H9 (cell line): Measurements from ENCODE around the gene RASA3. TPM values are rescaled to one million over a fixed set of nuclear protein-coding genes. Genes with fewer than 3 reads are reported as not detected.

ENCODE experiments used
- DNase-seq: peaks from one replicate; pipeline ENCODE4 v3.0.0-alpha.2; 2017
- H2AFZ ChIP-seq: one replicate; pipeline ENCODE4 v1.6.1; 2013; ENCODE audit warnings: mild to moderate bottlenecking, low read length, control low read depth, moderate library complexity
- H2AK5ac ChIP-seq: 2 replicates; pipeline ENCODE4 v1.6.1; 2013; ENCODE audit warnings: low read length, control low read depth, mixed read lengths; ENCODE audit not compliant: insufficient read length
- H2BK120ac ChIP-seq: one replicate; pipeline ENCODE4 v1.6.1; 2013; ENCODE audit warnings: low read depth, mild to moderate bottlenecking, low read length, control low read depth, inconsistent platforms; ENCODE audit not compliant: poor library complexity, severe bottlenecking
- H2BK12ac ChIP-seq: 2 replicates; pipeline ENCODE4 v1.6.1; 2013; ENCODE audit warnings: low read length, control low read depth, mixed read lengths, low read depth; ENCODE audit not compliant: insufficient read length
- H2BK15ac ChIP-seq: 2 replicates; pipeline ENCODE4 v1.6.1; 2013; ENCODE audit warnings: low read depth, low read length, control low read depth
- H2BK20ac ChIP-seq: one replicate; pipeline ENCODE4 v1.6.1; 2013; ENCODE audit warnings: low read depth, mild to moderate bottlenecking, low read length, control low read depth, inconsistent platforms; ENCODE audit not compliant: poor library complexity, severe bottlenecking
- H2BK5ac ChIP-seq: 2 replicates; pipeline ENCODE4 v1.6.1; 2013; ENCODE audit warnings: low read length, control low read depth, mixed read lengths; ENCODE audit not compliant: insufficient read length
- H3K14ac ChIP-seq: 2 replicates; pipeline ENCODE4 v1.6.1; 2013; ENCODE audit warnings: low read length, control low read depth; ENCODE audit not compliant: insufficient read depth
- H3K18ac ChIP-seq: 2 replicates; pipeline ENCODE4 v1.6.1; 2013; ENCODE audit warnings: low read depth, mild to moderate bottlenecking, mixed read lengths, low read length, control low read depth; ENCODE audit not compliant: insufficient read length
- H3K23ac ChIP-seq: 2 replicates; pipeline ENCODE4 v1.6.1; 2013; ENCODE audit warnings: low read length, control low read depth, mixed read lengths, low read depth; ENCODE audit not compliant: insufficient read length
- H3K23me2 ChIP-seq: 2 replicates; pipeline ENCODE4 v1.6.1; 2013; ENCODE audit warnings: low read depth, mild to moderate bottlenecking, mixed read lengths, low read length, control low read depth; ENCODE audit not compliant: insufficient read length, poor library complexity, severe bottlenecking
- H3K27ac ChIP-seq: 2 replicates; pipeline ENCODE4 v1.5.1; 2013; ENCODE audit warnings: low read length, control low read depth, mixed read lengths, low read depth; ENCODE audit not compliant: insufficient read length
- H3K27me3 ChIP-seq: 2 replicates; pipeline ENCODE4 v1.6.1; 2013; ENCODE audit warnings: low read length, control low read depth, inconsistent platforms; ENCODE audit not compliant: insufficient read depth
- H3K4ac ChIP-seq: 2 replicates; pipeline ENCODE4 v1.6.1; 2013; ENCODE audit warnings: low read depth, mild to moderate bottlenecking, control low read depth, inconsistent platforms, low read length, moderate library complexity
- H3K4me1 ChIP-seq: 2 replicates; pipeline ENCODE4 v1.6.1; 2013; ENCODE audit warnings: low read length, control low read depth, inconsistent platforms; ENCODE audit not compliant: insufficient read depth
- H3K4me2 ChIP-seq: 2 replicates; pipeline ENCODE4 v1.6.1; 2013; ENCODE audit warnings: low read length, control low read depth, mixed read lengths; ENCODE audit not compliant: insufficient read length, insufficient read depth
- H3K56ac ChIP-seq: 2 replicates; pipeline ENCODE4 v1.6.1; 2013; ENCODE audit warnings: low read depth, mild to moderate bottlenecking, mixed read lengths, low read length, control low read depth; ENCODE audit not compliant: insufficient read length
- H3K79me1 ChIP-seq: 2 replicates; pipeline ENCODE4 v1.6.1; 2013; ENCODE audit warnings: low read depth, mild to moderate bottlenecking, moderate library complexity, low read length, control low read depth, inconsistent platforms; ENCODE audit not compliant: insufficient read depth, poor library complexity, severe bottlenecking
- H3K79me2 ChIP-seq: 2 replicates; pipeline ENCODE4 v1.6.1; 2013; ENCODE audit warnings: low read length, control low read depth, inconsistent platforms; ENCODE audit not compliant: insufficient read depth
- H3K9ac ChIP-seq: 2 replicates; pipeline ENCODE4 v1.6.1; 2013; ENCODE audit warnings: low read length, control low read depth, mixed read lengths; ENCODE audit not compliant: insufficient read length; ENCODE audit errors: extremely low read depth
- H3K9me3 ChIP-seq: one replicate; pipeline ENCODE4 v1.6.1; 2013; ENCODE audit warnings: low read depth, low read length, inconsistent platforms; ENCODE audit not compliant: control insufficient read depth
- H3T11ph ChIP-seq: one replicate; pipeline ENCODE4 v1.6.1; 2013; ENCODE audit warnings: mild to moderate bottlenecking, low read length, control low read depth, inconsistent platforms
- H4K20me1 ChIP-seq: one replicate; pipeline ENCODE4 v1.6.1; 2013; ENCODE audit not compliant: control insufficient read depth, insufficient read length, insufficient read depth
- H4K5ac ChIP-seq: 2 replicates; pipeline ENCODE4 v1.6.1; 2013; ENCODE audit warnings: low read depth, mild to moderate bottlenecking, mixed read lengths, low read length, control low read depth; ENCODE audit not compliant: insufficient read length
- H4K8ac ChIP-seq: replicated peaks from 2 replicates; pipeline ENCODE4 v1.6.1; 2013; ENCODE audit warnings: low read length, control low read depth, mixed read lengths, low read depth; ENCODE audit not compliant: insufficient read length
- H4K91ac ChIP-seq: 2 replicates; pipeline ENCODE4 v1.6.1; 2013; ENCODE audit warnings: low read depth, mild to moderate bottlenecking, moderate library complexity, mixed read lengths, low read length, control low read depth; ENCODE audit not compliant: insufficient read length
- H3K27ac Mint-ChIP-seq, 3 experiments: 2 replicates in 2 of 3; 3 replicates in 1 of 3; pipeline ENCODE4 v1.8.0; 2020 to 2021; ENCODE audit warnings: mixed read lengths in 3 of 3, mild to moderate bottlenecking in 1 of 3, moderate library complexity in 1 of 3
- H3K27me3 Mint-ChIP-seq: 2 replicates; pipeline ENCODE4 v1.8.0; 2021; ENCODE audit warnings: low read depth, mild to moderate bottlenecking, moderate library complexity, mixed read lengths
- H3K36me3 Mint-ChIP-seq, 3 experiments: 2 replicates in 2 of 3; 3 replicates in 1 of 3; pipeline ENCODE4 v1.8.0; 2020 to 2021; ENCODE audit warnings: low read depth in 3 of 3, mixed read lengths in 3 of 3; ENCODE audit not compliant: insufficient read depth in 1 of 3
- H3K4me1 Mint-ChIP-seq, 2 experiments: 2 replicates each; pipeline ENCODE4 v1.8.0; 2020; ENCODE audit warnings: mixed read lengths in 2 of 2
- H3K4me3 Mint-ChIP-seq, 2 experiments: 2 replicates in 1 of 2; 3 replicates in 1 of 2; pipeline ENCODE4 v1.8.0; 2020 to 2021; ENCODE audit warnings: mild to moderate bottlenecking in 2 of 2, mixed read lengths in 2 of 2, moderate library complexity in 1 of 2
- H3K9me3 Mint-ChIP-seq, 2 experiments: 2 replicates in 1 of 2; 3 replicates in 1 of 2; pipeline ENCODE4 v1.8.0; 2020; ENCODE audit warnings: mild to moderate bottlenecking in 2 of 2, mixed read lengths in 2 of 2, moderate library complexity in 1 of 2
- WGBS: extraction: QIAGEN DNeasy Blood & Tissue Kit; methylation state at CpG from one replicate; pipeline ENCODE4 v1.1.7; 2013; ENCODE audit warnings: missing lambda C conversion rate, low lambda C conversion rate, mixed read lengths; ENCODE audit not compliant: insufficient read length; ENCODE audit errors: extremely low coverage; 5-methylcytosine and 5-hydroxymethylcytosine counted together
- total RNA-seq: library from RNA; stranded (reverse); gene quantifications from 2 replicates; pipeline ENCODE4 v1.2.1, GENCODE V29; 2021
- TF ChIP-seq, protein P1 (sequence below): fragments of 200-600 bp; sonication (generic); conservative IDR thresholded peaks from 3 replicates; pipeline ENCODE4 v1.8.0; 2021; ENCODE audit warnings: antibody characterized with exemption, mild to moderate bottlenecking

Gene RASA3
- total RNA-seq, 1 experiment from 2014 or later, result 12.3 TPM

- TF ChIP-seq, protein P1, sequence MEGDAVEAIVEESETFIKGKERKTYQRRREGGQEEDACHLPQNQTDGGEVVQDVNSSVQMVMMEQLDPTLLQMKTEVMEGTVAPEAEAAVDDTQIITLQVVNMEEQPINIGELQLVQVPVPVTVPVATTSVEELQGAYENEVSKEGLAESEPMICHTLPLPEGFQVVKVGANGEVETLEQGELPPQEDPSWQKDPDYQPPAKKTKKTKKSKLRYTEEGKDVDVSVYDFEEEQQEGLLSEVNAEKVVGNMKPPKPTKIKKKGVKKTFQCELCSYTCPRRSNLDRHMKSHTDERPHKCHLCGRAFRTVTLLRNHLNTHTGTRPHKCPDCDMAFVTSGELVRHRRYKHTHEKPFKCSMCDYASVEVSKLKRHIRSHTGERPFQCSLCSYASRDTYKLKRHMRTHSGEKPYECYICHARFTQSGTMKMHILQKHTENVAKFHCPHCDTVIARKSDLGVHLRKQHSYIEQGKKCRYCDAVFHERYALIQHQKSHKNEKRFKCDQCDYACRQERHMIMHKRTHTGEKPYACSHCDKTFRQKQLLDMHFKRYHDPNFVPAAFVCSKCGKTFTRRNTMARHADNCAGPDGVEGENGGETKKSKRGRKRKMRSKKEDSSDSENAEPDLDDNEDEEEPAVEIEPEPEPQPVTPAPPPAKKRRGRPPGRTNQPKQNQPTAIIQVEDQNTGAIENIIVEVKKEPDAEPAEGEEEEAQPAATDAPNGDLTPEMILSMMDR, result no peak
- no peak overlapping the region for H3K4me3 Mint-ChIP-seq
- no CpG with 5 or more reads among the region's 26 CpGs for WGBS
- Histone ChIP-seq H3K18ac (no peak overlapping the region), H3K27ac (no peak overlapping the region), H3K79me1 (no peaks in the 10 kb centered on the region), H2BK5ac (no peak overlapping the region), H3K79me2 (no peaks in the 10 kb centered on the region), H3K14ac (no peak overlapping the region), H3K9me3 (no peaks in the 10 kb centered on the region), H4K91ac (no peak overlapping the region), H3K4me1 (no peaks in the 10 kb centered on the region), H3K9ac (no peak overlapping the region), H2AK5ac (no peak overlapping the region), H2BK20ac (no peak overlapping the region), H4K20me1 (no peaks in the 10 kb centered on the region), H2BK120ac (no peak overlapping the region), H3K27me3 (no peaks in the 10 kb centered on the region), H3K4me2 (no peak overlapping the region), H2AFZ (no peak overlapping the region), H4K8ac (no peak overlapping the region), H4K5ac (no peak overlapping the region), H3K4ac (no peak overlapping the region), H3T11ph (no peak overlapping the region), H3K23me2 (no peaks in the 10 kb centered on the region), H3K23ac (no peak overlapping the region), H3K56ac (no peak overlapping the region), H2BK12ac (no peak overlapping the region), H2BK15ac (no peak overlapping the region)
- no peaks in the 10 kb centered on the region for H3K36me3 Mint-ChIP-seq
- peaks cover 0 to 8% of the 10 kb centered on the region in 2 experiments; a peak in 3 of 4 replicates for H3K4me1 Mint-ChIP-seq
- no peak overlapping the region for H3K27ac Mint-ChIP-seq
- no peaks in the 10 kb centered on the region for H3K9me3 Mint-ChIP-seq
- DNase-seq, result no peak
- peaks cover 29% of the 10 kb centered on the region for H3K27me3 Mint-ChIP-seq
Measured at GRCh38 chr13:114164681-114165429, 32.4 kb upstream of the RASA3 start.
